Measurements from ENCODE around the gene ERBB4.

GRCh38 chr2:212441141-212441540 lies 97.5 kb downstream of the ERBB4 start:
- TF ChIP-seq CTCF (conservative IDR thresholded peaks at IDR 0.05; ENCODE audit: low read length) = no peak
- no peak for TF ChIP-seq EZH2phosphoT487 (IDR thresholded peaks at IDR 0.05; ENCODE audit: borderline replicate concordance, low read depth, low read length)
